Activated naive CD4-positive, alpha-beta T cell treated with anti-CD3 and anti-CD28 coated beads, Interleukin-2, amount 50 U/mL, for 24 hours (primary cell): ENCODE results near the gene RNF138.

Experiments used
- H3K27ac Mint-ChIP-seq: one replicate; pipeline ENCODE4 v1.8.0; 2021; ENCODE audit warnings: mild to moderate bottlenecking, mixed read lengths
- H3K27me3 Mint-ChIP-seq: one replicate; pipeline ENCODE4 v1.8.0; 2021; ENCODE audit warnings: mixed read lengths
- H3K36me3 Mint-ChIP-seq: one replicate; pipeline ENCODE4 v1.8.0; 2021; ENCODE audit warnings: mixed read lengths
- H3K4me1 Mint-ChIP-seq: one replicate; pipeline ENCODE4 v1.8.0; 2021; ENCODE audit warnings: mixed read lengths
- H3K4me3 Mint-ChIP-seq: one replicate; pipeline ENCODE4 v1.8.0; 2021; ENCODE audit warnings: mild to moderate bottlenecking, mixed read lengths
- H3K9me3 Mint-ChIP-seq: one replicate; pipeline ENCODE4 v1.8.0; 2021; ENCODE audit warnings: mixed read lengths

The RNF138 gene, protein sequence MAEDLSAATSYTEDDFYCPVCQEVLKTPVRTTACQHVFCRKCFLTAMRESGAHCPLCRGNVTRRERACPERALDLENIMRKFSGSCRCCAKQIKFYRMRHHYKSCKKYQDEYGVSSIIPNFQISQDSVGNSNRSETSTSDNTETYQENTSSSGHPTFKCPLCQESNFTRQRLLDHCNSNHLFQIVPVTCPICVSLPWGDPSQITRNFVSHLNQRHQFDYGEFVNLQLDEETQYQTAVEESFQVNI

GRCh38 chr18:32091724-32092421, at the start of gene RNF138:
Gene RNF138, plus strand, starts transcription at chr18:32091874. Its CDS starts 903 bp downstream, at chr18:32092777.
- no peaks in the 10 kb centered on the region for H3K9me3 Mint-ChIP-seq
- H3K4me1 Mint-ChIP-seq, result peaks cover 50% of the 10 kb centered on the region
- H3K4me3 Mint-ChIP-seq, result peak within 1 kb of the TSS; percentile 90
- peak within 1 kb of the TSS; percentile 93 for H3K27ac Mint-ChIP-seq
- no peaks in the 10 kb centered on the region for H3K27me3 Mint-ChIP-seq
- peaks cover 18% of the 10 kb centered on the region for H3K36me3 Mint-ChIP-seq

DNA sequence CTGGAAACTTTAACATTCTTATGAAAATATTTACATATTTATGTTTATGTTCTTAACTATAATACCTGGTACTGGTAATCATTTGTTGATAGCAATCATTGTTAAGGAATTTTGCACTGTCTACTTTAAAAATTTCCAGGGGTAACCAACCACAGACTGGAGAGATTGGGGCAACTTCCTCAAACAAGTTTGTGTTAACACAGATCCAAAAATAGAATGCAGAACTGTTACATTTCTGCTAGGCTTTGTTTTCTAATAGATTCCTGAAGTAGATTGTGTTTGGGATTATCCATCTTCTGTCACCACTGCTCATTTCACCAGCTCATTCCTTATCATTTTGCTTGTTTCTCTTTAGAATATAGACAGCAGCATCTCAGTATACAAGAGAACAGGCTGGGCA, 49.3 kb upstream of the RNF138 start:
- Mint-ChIP-seq H3K9me3 (no peaks in the 10 kb centered on the region), H3K4me1 (peaks cover 48% of the 10 kb centered on the region), H3K27ac (peak overlapping the region; percentile 2), H3K4me3 (no peak overlapping the region), H3K36me3 (peaks cover 20% of the 10 kb centered on the region), H3K27me3 (no peaks in the 10 kb centered on the region)

- Mint-ChIP-seq H3K27me3 (no peaks in the 10 kb centered on the region), H3K9me3 (no peaks in the 10 kb centered on the region), H3K4me3 (no peak overlapping the region), H3K36me3 (peaks cover 6% of the 10 kb centered on the region), H3K4me1 (peaks cover 34% of the 10 kb centered on the region), H3K27ac (peak overlapping the region; percentile 95)
These were observed 43.1 kb upstream of the RNF138 start for GRCh38 chr18:32048507-32049091.

GRCh38 chr18:32049393-32050171, 42.1 kb upstream of the RNF138 start:
- Mint-ChIP-seq H3K36me3 (peaks cover 6% of the 10 kb centered on the region), H3K27ac (peak overlapping the region; percentile 95), H3K27me3 (no peaks in the 10 kb centered on the region), H3K4me1 (peaks cover 37% of the 10 kb centered on the region), H3K9me3 (no peaks in the 10 kb centered on the region), H3K4me3 (peak overlapping the region; percentile 30)

DNA sequence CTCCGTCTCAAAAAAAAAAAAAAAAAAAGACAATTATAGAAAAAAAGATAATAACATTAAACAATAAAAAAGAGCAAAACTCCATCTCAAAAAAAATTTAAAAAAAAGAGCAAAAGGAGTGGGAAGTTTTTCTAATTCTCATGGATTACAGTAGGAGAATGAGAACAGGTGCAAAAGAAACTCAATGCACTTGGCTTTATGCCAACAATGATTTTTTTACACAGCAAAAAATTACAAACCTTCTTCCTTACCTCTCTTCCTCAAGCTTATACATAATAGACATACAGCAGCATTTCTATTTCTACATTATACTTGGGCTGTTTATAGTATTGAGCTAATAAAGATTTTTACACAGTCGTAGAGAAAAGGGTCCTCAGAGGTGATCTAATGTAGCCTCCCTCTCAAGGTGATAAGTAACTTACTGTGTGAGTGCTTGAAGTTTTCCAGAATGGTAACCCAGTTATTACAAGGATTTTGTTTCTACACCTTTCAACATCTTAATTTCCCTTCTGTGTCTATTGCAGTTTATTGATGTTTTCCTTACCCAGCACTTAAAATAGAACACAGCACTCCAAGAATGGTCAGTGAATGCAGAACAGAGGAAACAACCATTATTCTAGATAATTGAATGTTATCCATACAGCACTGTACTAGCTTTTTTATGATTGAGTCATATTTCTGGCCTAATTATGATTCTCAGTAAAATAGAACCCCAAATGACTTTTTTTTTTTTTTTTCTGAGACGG, 34.9 kb upstream of the RNF138 start:
- Mint-ChIP-seq H3K4me3 (no peak overlapping the region), H3K27me3 (no peaks in the 10 kb centered on the region), H3K36me3 (peaks cover 17% of the 10 kb centered on the region), H3K9me3 (no peaks in the 10 kb centered on the region), H3K27ac (no peak overlapping the region), H3K4me1 (peaks cover 47% of the 10 kb centered on the region)

GRCh38 chr18:32057624-32058165, 34.0 kb upstream of the RNF138 start:
- Mint-ChIP-seq H3K4me1 (peaks cover 47% of the 10 kb centered on the region), H3K27ac (no peak overlapping the region), H3K36me3 (peaks cover 17% of the 10 kb centered on the region), H3K27me3 (no peaks in the 10 kb centered on the region), H3K4me3 (no peak overlapping the region), H3K9me3 (no peaks in the 10 kb centered on the region)

- Mint-ChIP-seq H3K27me3 (no peaks in the 10 kb centered on the region), H3K4me1 (peaks cover 44% of the 10 kb centered on the region), H3K9me3 (no peaks in the 10 kb centered on the region), H3K4me3 (no peak overlapping the region), H3K27ac (no peak overlapping the region), H3K36me3 (peaks cover 17% of the 10 kb centered on the region)
These were observed 31.6 kb upstream of the RNF138 start for GRCh38 chr18:32060026-32060425.

- Mint-ChIP-seq H3K4me3 (no peak overlapping the region), H3K9me3 (no peaks in the 10 kb centered on the region), H3K27ac (peak overlapping the region; percentile 81), H3K36me3 (peaks cover 10% of the 10 kb centered on the region), H3K27me3 (no peaks in the 10 kb centered on the region), H3K4me1 (peaks cover 3% of the 10 kb centered on the region)
These were observed 24.1 kb upstream of the RNF138 start for GRCh38 chr18:32067375-32068167.

DNA sequence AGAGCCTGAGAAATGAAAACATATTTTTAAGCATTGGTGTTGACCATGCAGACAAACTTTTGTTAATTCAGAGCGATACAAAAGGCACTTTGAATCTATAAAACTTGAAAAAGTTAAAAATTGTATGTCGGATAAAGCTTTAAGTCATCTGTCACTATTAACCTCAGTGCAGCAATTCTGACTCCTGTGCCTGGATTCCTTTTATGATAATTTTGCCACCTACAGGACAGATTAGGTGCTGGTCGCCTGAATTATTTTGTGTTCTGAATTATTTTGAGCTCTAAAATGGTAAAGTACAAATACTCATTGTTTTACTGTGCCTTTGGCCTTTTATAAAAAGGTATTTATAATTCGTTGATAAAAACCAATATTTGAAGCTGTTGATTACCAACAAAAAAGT, 19.4 kb upstream of the RNF138 start:
- Mint-ChIP-seq H3K36me3 (peaks cover 15% of the 10 kb centered on the region), H3K9me3 (no peaks in the 10 kb centered on the region), H3K4me3 (no peak overlapping the region), H3K27me3 (no peaks in the 10 kb centered on the region), H3K4me1 (peaks cover 11% of the 10 kb centered on the region), H3K27ac (no peak overlapping the region)

DNA sequence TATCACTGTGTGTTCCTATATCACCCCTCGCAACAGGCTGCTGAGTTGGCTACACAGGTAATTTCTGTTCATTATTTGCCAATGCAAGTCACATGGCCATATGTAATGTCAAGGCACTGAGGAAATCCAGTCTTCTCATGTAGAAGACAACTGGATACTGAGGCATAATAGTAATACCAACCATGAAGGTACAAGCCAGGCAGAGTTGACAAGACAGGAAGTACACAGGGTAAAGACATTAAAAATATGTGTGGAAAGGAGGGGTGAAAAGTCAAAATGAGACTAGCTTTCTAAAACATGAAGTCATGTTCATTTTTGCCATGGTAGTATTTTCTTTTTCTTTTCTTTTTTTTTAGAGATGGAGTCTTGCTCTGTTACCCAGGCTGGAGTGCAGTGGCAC, 17.5 kb upstream of the RNF138 start:
- H3K27ac Mint-ChIP-seq, result no peak overlapping the region

GRCh38 chr18:32078845-32079244, 12.8 kb upstream of the RNF138 start:
- no peak overlapping the region for H3K4me3 Mint-ChIP-seq
- H3K36me3 Mint-ChIP-seq, result peaks cover 6% of the 10 kb centered on the region
- H3K27ac Mint-ChIP-seq, result no peak overlapping the region
- no peaks in the 10 kb centered on the region for H3K27me3 Mint-ChIP-seq
- H3K9me3 Mint-ChIP-seq, result no peaks in the 10 kb centered on the region
- H3K4me1 Mint-ChIP-seq, result peaks cover 20% of the 10 kb centered on the region

More for the DNA sequence above, 17.5 kb upstream of the RNF138 start:
- peaks cover 8% of the 10 kb centered on the region for H3K4me1 Mint-ChIP-seq
- H3K36me3 Mint-ChIP-seq, result peaks cover 8% of the 10 kb centered on the region
- H3K9me3 Mint-ChIP-seq, result no peaks in the 10 kb centered on the region
- H3K27me3 Mint-ChIP-seq, result no peaks in the 10 kb centered on the region
- no peak overlapping the region for H3K4me3 Mint-ChIP-seq

DNA sequence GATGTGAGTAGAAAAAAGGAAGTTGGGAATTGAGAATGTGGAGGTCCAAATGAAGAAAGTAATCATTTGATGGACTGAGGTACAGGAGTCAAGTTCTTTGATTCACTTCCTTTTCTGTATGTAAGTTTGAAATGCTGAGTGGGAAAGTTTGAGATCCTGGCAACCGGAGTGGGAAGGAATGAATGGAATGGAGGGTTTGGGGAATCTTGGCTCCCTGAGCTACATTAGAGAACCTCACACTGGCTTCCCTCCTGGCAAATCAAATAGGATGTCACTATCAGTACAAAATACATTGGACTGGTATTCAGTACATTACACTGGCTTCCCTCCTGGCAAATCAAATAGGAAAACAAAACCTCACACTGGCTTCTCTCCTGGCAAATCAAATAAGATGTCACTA, 9.8 kb upstream of the RNF138 start:
- Mint-ChIP-seq H3K36me3 (peaks cover 1% of the 10 kb centered on the region), H3K4me3 (no peak overlapping the region), H3K4me1 (peaks cover 36% of the 10 kb centered on the region), H3K27ac (no peak overlapping the region), H3K27me3 (no peaks in the 10 kb centered on the region), H3K9me3 (no peaks in the 10 kb centered on the region)

GRCh38 chr18:32083781-32084180, 7.9 kb upstream of the RNF138 start:
- Mint-ChIP-seq H3K27me3 (no peaks in the 10 kb centered on the region), H3K36me3 (peaks cover 1% of the 10 kb centered on the region), H3K27ac (peak overlapping the region; percentile 75), H3K9me3 (no peaks in the 10 kb centered on the region), H3K4me1 (peaks cover 46% of the 10 kb centered on the region), H3K4me3 (peak overlapping the region; percentile 9)

GRCh38 chr18:32086881-32087280, 4.8 kb upstream of the RNF138 start:
- no peak overlapping the region for H3K27ac Mint-ChIP-seq
- H3K9me3 Mint-ChIP-seq, result no peaks in the 10 kb centered on the region
- H3K27me3 Mint-ChIP-seq, result no peaks in the 10 kb centered on the region
- H3K36me3 Mint-ChIP-seq, result peaks cover 1% of the 10 kb centered on the region
- H3K4me1 Mint-ChIP-seq, result peaks cover 49% of the 10 kb centered on the region
- H3K4me3 Mint-ChIP-seq, result no peak overlapping the region
